Esophagus squamous epithelium (tissue), 5 donors: ENCODE measurements around the gene HIBADH. TPM values are rescaled to one million over a fixed set of nuclear protein-coding genes. Genes with fewer than 3 reads are reported as not detected.

ENCODE experiments used
- DNase-seq: peaks from one replicate; lab custom pipeline; 2025; lab: John Stamatoyannopoulos, UW
- H3K27ac ChIP-seq, 4 donors: fragments of 200-600 bp; sonication (generic); one replicate each; pipeline ENCODE4 v1.5.1; 2016 to 2019; ENCODE audit warnings: mild to moderate bottlenecking in 1 of 4
- H3K27me3 ChIP-seq, 4 donors: fragments of 200-600 bp; sonication (generic); 1 replicate in 3 of 4; 2 replicates in 1 of 4; pipeline versions ENCODE4 v1.5.1 to v1.6.0; 2017 to 2021; ENCODE audit warnings: antibody characterized with exemption in 1 of 4
- H3K36me3 ChIP-seq, 3 donors: fragments of 200-600 bp; sonication (generic); one replicate each; pipeline ENCODE4 v1.5.1; 2016 to 2019
- H3K4me1 ChIP-seq, 3 donors: fragments of 200-600 bp; sonication (generic); one replicate each; pipeline ENCODE4 v1.5.1; 2017 to 2019
- H3K4me3 ChIP-seq, 4 donors: fragments of 200-600 bp; sonication (generic); 1 replicate in 3 of 4; 2 replicates in 1 of 4; pipeline ENCODE4 v1.5.1; 2016 to 2019; ENCODE audit warnings: mild to moderate bottlenecking in 2 of 4, moderate library complexity in 1 of 4
- H3K9me3 ChIP-seq, 3 donors: fragments of 200-600 bp; sonication (generic); one replicate each; pipeline ENCODE4 v1.5.1; 2016 to 2019
- CTCF ChIP-seq, 6 experiments: fragments of 450-650 bp in 4 of 6; fragments of 200-600 bp in 2 of 6; sonication (generic) in 2 of 6; IDR thresholded peaks; one replicate each; pipeline ENCODE4 v1.5.1; 2016 to 2019; ENCODE audit warnings: antibody characterized with exemption in 6 of 6, mild to moderate bottlenecking in 4 of 6, moderate library complexity in 4 of 6
- POLR2A ChIP-seq, 4 donors: fragments of 450-650 bp; IDR thresholded peaks; one replicate each; pipeline ENCODE4 v1.6.1; 2017; ENCODE audit warnings: antibody characterized with exemption in 4 of 4, mild to moderate bottlenecking in 4 of 4, moderate library complexity in 3 of 4
- WGBS, 2 donors: methylation state at CpG; one replicate each; pipeline ENCODE4 v1.1.5; 2018; 5-methylcytosine and 5-hydroxymethylcytosine counted together
- intact Hi-C: fragments of 100-400 bp; cut with DNase I; formaldehyde crosslinking; loops from one replicate; pipeline ENCODE4 v1.15.0; 2022
- total RNA-seq, 4 donors: library from RNA; depleted of rRNA; stranded (reverse); fragments of >200 nt; gene quantifications; one replicate each; pipeline ENCODE4 v1.1.0, GENCODE V29; 2016
- donor health status: DM: yes; HTN: yes; CAD: no.

The HIBADH gene
- total RNA-seq, 4 donors from 2014 or later: 8.0 to 22.1 (median 14.8) TPM

GRCh38 chr7:27636326-27637006 lies 26.2 kb downstream of the HIBADH start:
- Histone ChIP-seq H3K9me3 (no peaks in the 10 kb centered on the region), H3K27ac (no peak overlapping the region), H3K4me1 (peaks cover 0 to 17% (median 0%) of the 10 kb centered on the region in 3 donors), H3K27me3 (no peaks in the 10 kb centered on the region), H3K36me3 (peaks cover 0 to 8% (median 0%) of the 10 kb centered on the region in 3 donors), H3K4me3 (no peak overlapping the region)
- intact Hi-C loops: no loop called here
- no peak for TF ChIP-seq POLR2A (IDR thresholded peaks at IDR 0.05)
- no peak for TF ChIP-seq CTCF (IDR thresholded peaks at IDR 0.05)
- DNase-seq: no peak
- 90 to 95% methylated on average over 1 of the region's 1 CpG for WGBS, 2 donors

- H3K9me3 ChIP-seq: no peaks in the 10 kb centered on the region
- H3K4me3 ChIP-seq: no peak overlapping the region
- peaks cover 0 to 12% (median 0%) of the 10 kb centered on the region in 3 donors for H3K36me3 ChIP-seq
- intact Hi-C loops: no loop called here
- peaks cover 0 to 9% (median 0%) of the 10 kb centered on the region in 3 donors for H3K4me1 ChIP-seq
- H3K27ac ChIP-seq: no peak overlapping the region
- H3K27me3 ChIP-seq: no peaks in the 10 kb centered on the region
- WGBS, 2 donors: 77% methylated on average over 1 of the region's 1 CpG
- DNase-seq: no peak
- TF ChIP-seq CTCF (IDR thresholded peaks at IDR 0.05) (no peak), POLR2A (IDR thresholded peaks at IDR 0.05) (no peak)
Observed at GRCh38 chr7:27635728-27636127, 27.0 kb downstream of the HIBADH start.

GRCh38 chr7:27634671-27635493 lies 27.8 kb downstream of the HIBADH start:
- Histone ChIP-seq H3K4me3 (no peak overlapping the region), H3K27ac (no peak overlapping the region), H3K9me3 (no peaks in the 10 kb centered on the region), H3K27me3 (no peaks in the 10 kb centered on the region), H3K36me3 (peaks cover 0 to 14% (median 0%) of the 10 kb centered on the region in 3 donors), H3K4me1 (peaks cover 0 to 9% (median 0%) of the 10 kb centered on the region in 3 donors)
- 81 to 88% methylated on average over 3 of the region's 3 CpGs for WGBS, 2 donors
- intact Hi-C loops: no loop called here
- no peak for DNase-seq
- TF ChIP-seq CTCF (IDR thresholded peaks at IDR 0.05): no peak
- no peak for TF ChIP-seq POLR2A (IDR thresholded peaks at IDR 0.05)

- H3K4me3 ChIP-seq: no peak overlapping the region
- H3K27me3 ChIP-seq: no peaks in the 10 kb centered on the region
- TF ChIP-seq CTCF (IDR thresholded peaks at IDR 0.05) (no peak), POLR2A (IDR thresholded peaks at IDR 0.05) (no peak)
- H3K4me1 ChIP-seq: peaks cover 0 to 9% (median 0%) of the 10 kb centered on the region in 3 donors
- DNase-seq: no peak
- 82 to 83% methylated on average over 6 of the region's 6 CpGs for WGBS, 2 donors
- H3K9me3 ChIP-seq: no peaks in the 10 kb centered on the region
- intact Hi-C loops: no loop called here
- no peak overlapping the region for H3K27ac ChIP-seq
- peaks cover 0 to 18% (median 0%) of the 10 kb centered on the region in 3 donors for H3K36me3 ChIP-seq
Observed at GRCh38 chr7:27633062-27633461, 29.6 kb downstream of the HIBADH start.

- WGBS, 2 donors: 89 to 90% methylated on average over 1 of the region's 1 CpG
Observed at GRCh38 chr7:27631391-27631790, 31.3 kb downstream of the HIBADH start.

More at GRCh38 chr7:27631391-27631790, 31.3 kb downstream of the HIBADH start:
- Histone ChIP-seq H3K27me3 (no peaks in the 10 kb centered on the region), H3K27ac (no peak overlapping the region), H3K36me3 (peaks cover 0 to 20% (median 0%) of the 10 kb centered on the region in 3 donors), H3K4me3 (no peak overlapping the region), H3K4me1 (peaks cover 0 to 9% (median 0%) of the 10 kb centered on the region in 3 donors), H3K9me3 (no peaks in the 10 kb centered on the region)
- intact Hi-C loops: no loop called here
- no peak for DNase-seq
- TF ChIP-seq CTCF (IDR thresholded peaks at IDR 0.05) (no peak), POLR2A (IDR thresholded peaks at IDR 0.05) (no peak)
